RWPE1 (cell line): ENCODE data around the gene XPO4.

ENCODE experiments used
- CTCF ChIA-PET: fragments of 350-600 bp; sonication (Branson Sonifier 250); formaldehyde crosslinking; extraction: SDS; loops from one replicate; lab custom pipeline; 2021; lab: Yijun Ruan, JAX
- POLR2A ChIA-PET: fragments of 400-600 bp; formaldehyde crosslinking; extraction: SDS; loops from one replicate; lab custom pipeline; 2020; ENCODE audit warnings: antibody characterized with exemption; ENCODE audit not compliant: low non-redundant PET; lab: Yijun Ruan, JAX
- DNase-seq: peaks from one replicate; pipeline ENCODE4 v3.0.0; 2012; ENCODE audit warnings: low spot score
- H3K27ac ChIP-seq: fragments of 450-650 bp; 2 replicates; pipeline ENCODE4 v1.5.1; 2017
- CTCF ChIP-seq: fragments of 450-650 bp; conservative IDR thresholded peaks from 2 replicates; pipeline ENCODE4 v1.5.1; 2017; ENCODE audit warnings: low read depth, mild to moderate bottlenecking

The XPO4 gene

DNA sequence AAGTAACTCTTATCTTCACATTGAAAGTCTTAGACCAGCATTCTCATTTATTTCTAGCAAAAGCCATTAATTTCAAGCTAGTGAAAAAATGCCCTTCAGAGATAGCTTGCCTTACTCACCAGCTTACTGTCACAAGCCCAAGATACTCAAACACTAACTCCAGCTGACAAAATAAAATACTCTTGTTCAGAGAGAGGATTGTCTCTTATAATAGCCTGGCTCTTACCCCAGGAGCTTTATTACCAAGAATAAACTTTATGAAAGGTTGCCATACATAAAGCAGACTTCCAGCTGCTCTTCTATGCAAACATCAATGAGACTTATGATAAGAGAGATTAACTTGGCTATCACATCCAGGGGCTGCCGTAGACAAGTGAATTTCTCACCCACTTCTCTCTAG, 53.6 kb downstream of the XPO4 start:
- ChIA-PET CTCF (interaction anchor here (1.1 kb wide), 1 partner anchor 137 kb away, joined by 5 read pairs; no protein-coding TSS in a partner anchor), POLR2A (no interaction called here)
- no peak for DNase-seq
- no peak for TF ChIP-seq CTCF
- no peak overlapping the region for H3K27ac ChIP-seq

DNA sequence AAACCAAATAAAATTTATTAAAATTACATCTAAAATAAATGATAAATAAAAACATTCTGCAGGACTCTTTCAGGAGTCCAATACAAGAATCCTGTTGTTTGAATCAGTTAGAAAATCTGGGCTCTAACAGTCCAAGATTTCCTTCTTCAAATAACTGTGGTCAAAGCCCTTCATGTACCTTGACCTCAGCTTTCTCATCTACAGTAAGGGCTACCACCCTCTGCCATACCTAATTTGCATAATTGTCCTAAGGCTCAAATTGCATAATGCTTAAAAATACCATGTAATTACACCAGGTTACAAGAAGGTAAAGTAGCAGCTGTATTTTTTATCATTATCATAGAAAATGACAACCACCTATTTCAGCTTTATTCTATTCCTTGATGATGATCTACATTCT, 54.3 kb downstream of the XPO4 start:
- no peak overlapping the region for H3K27ac ChIP-seq
- POLR2A ChIA-PET, result no interaction called here
- CTCF ChIA-PET, result interaction anchor here (1.1 kb wide), 1 partner anchor 136 kb away, joined by 5 read pairs; no protein-coding TSS in a partner anchor
- no peak for DNase-seq
- TF ChIP-seq CTCF, result no peak

- no peak overlapping the region for H3K27ac ChIP-seq
- ChIA-PET POLR2A (interaction anchor here (0.6 kb wide), 1 partner anchor 212 kb away, joined by 3 read pairs; no protein-coding TSS in a partner anchor), CTCF (no interaction called here)
- no peak for DNase-seq
- TF ChIP-seq CTCF, result no peak
Observed at GRCh38 chr13:20847296-20847695, 55.2 kb downstream of the XPO4 start.

- ChIA-PET CTCF (interaction anchor here (1.2 kb wide), 1 partner anchor 14 kb away, joined by 4 read pairs; no protein-coding TSS in a partner anchor), POLR2A (no interaction called here)
- H3K27ac ChIP-seq, result no peak overlapping the region
- no peak for TF ChIP-seq CTCF
- no peak for DNase-seq
Observed at GRCh38 chr13:20843166-20843565, 59.4 kb downstream of the XPO4 start.

GRCh38 chr13:20840568-20840967, 62.0 kb downstream of the XPO4 start:
- TF ChIP-seq CTCF, result no peak
- ChIA-PET CTCF (interaction anchor here (2.3 kb wide), 1 partner anchor 12 kb away, joined by 8 read pairs; no protein-coding TSS in a partner anchor), POLR2A (no interaction called here)
- no peak for DNase-seq
- no peak overlapping the region for H3K27ac ChIP-seq

GRCh38 chr13:20833900-20834679, 68.5 kb downstream of the XPO4 start:
- POLR2A ChIA-PET, result no interaction called here

More at GRCh38 chr13:20833900-20834679, 68.5 kb downstream of the XPO4 start:
- CTCF ChIA-PET, result no interaction called here
- H3K27ac ChIP-seq, result no peak overlapping the region
- no peak for TF ChIP-seq CTCF
- no peak for DNase-seq
